Measurements from ENCODE around the gene ASCL5. TPM values are rescaled to one million over a fixed set of nuclear protein-coding genes. Genes with fewer than 3 reads are reported as not detected.
A peak's percentile ranks its signal among the peaks of the same experiment; 100 is the strongest.

Gene ASCL5
- total and polyA plus RNA-seq, 9 of the 15 experiments (the other 6 are each of a cell fraction or from before 2014, with no cell fraction given) = 0.09 TPM; not detected in 8

DNA sequence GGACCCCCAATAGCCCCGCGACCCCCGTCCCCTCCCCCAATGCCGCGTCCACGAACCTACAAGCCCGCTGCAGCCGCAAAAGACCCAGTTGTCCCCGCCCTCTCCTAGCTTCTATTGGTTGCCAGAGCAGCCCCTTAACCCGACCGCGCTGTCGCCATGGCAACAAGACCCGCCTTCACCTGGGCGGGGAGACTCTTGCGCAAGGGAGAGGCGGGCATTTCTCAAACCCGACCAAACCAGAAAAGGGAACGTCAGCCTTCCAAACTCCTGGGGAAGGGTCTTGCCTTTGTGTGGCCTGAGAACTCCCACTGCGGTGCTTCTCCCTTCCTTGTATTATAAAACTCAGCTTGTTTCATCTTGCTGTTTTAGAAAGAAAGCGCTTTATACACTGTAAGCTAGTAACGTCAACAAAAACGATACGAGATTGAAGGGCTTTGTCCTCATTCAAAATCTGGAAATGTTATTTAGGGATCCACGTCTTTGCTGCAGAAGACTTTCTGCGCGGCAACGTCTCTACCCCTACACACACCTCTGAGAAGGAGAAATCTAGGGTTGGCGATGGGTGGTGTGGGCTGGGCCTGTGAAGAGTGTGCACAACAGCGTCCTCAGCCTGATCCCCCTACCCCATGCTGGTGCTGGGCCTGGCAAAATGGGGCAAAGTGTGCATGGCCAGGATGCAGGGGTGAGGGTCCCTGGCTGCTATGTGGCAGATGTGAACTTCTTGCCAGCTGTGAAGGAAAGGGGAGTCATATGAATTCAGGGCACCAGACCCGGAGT lies 27.6 kb upstream of the ASCL5 start, which contains the start of gene TMEM9 (continued):
- TF ChIP-seq CUX1 (CRISPR knock-in tag; IDR thresholded peaks at IDR 0.05) (no peak), TAF7 (tag; IDR thresholded peaks at IDR 0.05) (peak; percentile 82; the same call in 1 of the 2 replicates), KLF10 (CRISPR knock-in tag; IDR thresholded peaks at IDR 0.05) (no peak), TAL1 (IDR thresholded peaks at IDR 0.05) (no peak), ZNF507 (tag; conservative IDR thresholded peaks at IDR 0.05) (no peak), ZBTB2 (IDR thresholded peaks at IDR 0.05) (peak; percentile 51; the same call in 1 of the 2 replicates), TFAP4 (CRISPR knock-in tag; IDR thresholded peaks at IDR 0.05; ENCODE audit: borderline replicate concordance) (peak; percentile 50; the same call in 1 of the 2 replicates), KLF1 (tag; IDR thresholded peaks at IDR 0.05) (no peak), MTF1 (CRISPR knock-in tag; IDR thresholded peaks at IDR 0.05; ENCODE audit: borderline replicate concordance) (no peak; the same call in 1 of the 2 replicates), FOXJ2 (tag; IDR thresholded peaks at IDR 0.05) (no peak), SMAD4 (CRISPR knock-in tag; conservative IDR thresholded peaks at IDR 0.05) (peak; percentile 46; the same call in 1 of the 2 replicates), MXD1 (CRISPR knock-in tag; IDR thresholded peaks at IDR 0.05; ENCODE audit: borderline replicate concordance, poor library complexity, severe bottlenecking) (no peak), FIP1L1 (IDR thresholded peaks at IDR 0.05; ENCODE audit: low read depth, low read length, poor library complexity, severe bottlenecking) (no peak)
- TF ChIP-seq, protein P1, sequence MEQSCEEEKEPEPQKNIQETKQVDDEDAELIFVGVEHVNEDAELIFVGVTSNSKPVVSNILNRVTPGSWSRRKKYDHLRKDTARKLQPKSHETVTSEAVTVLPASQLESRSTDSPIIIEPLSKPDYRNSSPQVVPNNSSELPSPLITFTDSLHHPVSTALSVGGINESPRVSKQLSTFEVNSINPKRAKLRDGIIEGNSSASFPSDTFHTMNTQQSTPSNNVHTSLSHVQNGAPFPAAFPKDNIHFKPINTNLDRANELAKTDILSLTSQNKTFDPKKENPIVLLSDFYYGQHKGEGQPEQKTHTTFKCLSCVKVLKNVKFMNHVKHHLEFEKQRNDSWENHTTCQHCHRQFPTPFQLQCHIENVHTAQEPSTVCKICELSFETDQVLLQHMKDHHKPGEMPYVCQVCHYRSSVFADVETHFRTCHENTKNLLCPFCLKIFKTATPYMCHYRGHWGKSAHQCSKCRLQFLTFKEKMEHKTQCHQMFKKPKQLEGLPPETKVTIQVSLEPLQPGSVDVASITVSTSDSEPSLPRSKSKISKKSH (CRISPR knock-in tag; IDR thresholded peaks at IDR 0.05) = no peak
- TF ChIP-seq, protein P2, sequence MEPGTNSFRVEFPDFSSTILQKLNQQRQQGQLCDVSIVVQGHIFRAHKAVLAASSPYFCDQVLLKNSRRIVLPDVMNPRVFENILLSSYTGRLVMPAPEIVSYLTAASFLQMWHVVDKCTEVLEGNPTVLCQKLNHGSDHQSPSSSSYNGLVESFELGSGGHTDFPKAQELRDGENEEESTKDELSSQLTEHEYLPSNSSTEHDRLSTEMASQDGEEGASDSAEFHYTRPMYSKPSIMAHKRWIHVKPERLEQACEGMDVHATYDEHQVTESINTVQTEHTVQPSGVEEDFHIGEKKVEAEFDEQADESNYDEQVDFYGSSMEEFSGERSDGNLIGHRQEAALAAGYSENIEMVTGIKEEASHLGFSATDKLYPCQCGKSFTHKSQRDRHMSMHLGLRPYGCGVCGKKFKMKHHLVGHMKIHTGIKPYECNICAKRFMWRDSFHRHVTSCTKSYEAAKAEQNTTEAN (CRISPR knock-in tag; IDR thresholded peaks at IDR 0.05) = no peak

Data from K562 (cell line).